ENCODE results near the gene DNAJB9.

DNAJB9 gene

DNA sequence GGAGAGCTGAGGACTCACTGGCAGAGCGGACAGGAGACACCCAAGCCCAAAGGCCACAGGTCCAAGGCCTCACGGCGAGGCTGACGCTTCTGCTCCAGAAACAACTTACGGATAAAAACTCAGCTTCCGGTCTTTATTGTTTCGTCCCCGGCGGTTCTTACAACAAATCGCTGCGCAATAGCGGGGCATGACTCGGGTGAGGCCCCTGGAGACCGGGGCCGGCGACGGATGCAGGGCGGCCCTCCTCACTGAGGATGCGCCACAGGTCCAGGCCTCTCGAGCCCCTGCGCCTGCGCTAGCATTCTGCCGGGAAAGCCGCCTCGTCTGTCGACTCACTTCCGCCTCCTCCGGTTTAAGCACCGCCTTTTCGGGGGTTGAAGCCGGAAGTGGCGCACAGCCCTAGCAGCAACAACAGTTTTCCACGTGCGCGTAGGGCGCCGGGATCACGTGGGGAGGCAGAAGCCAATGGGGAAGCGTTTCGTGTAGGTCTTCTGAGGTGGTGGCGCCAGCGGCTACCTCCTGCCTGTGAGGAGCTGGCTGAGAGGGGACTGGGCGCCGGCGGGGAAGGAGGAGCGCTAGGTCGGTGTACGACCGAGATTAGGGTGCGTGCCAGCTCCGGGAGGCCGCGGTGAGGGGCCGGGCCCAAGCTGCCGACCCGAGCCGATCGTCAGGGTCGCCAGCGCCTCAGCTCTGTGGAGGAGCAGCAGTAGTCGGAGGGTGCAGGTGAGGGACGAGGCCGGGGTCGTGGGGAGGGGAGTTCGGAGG lies at the start of gene DNAJB9, which contains the start of gene THAP5:
DNAJB9 (plus strand) TSS at position 494 of the 765 bp plus-strand sequence. CDS start 1,853 bp downstream, outside the sequence.
THAP5 (minus strand) TSS at position 326 of the 765 bp plus-strand sequence; CDS start at position 189, 137 bp downstream.
- H3K4me3 ChIP-seq (ENCODE audit: low read depth, low read length), result peak within 1 kb of the TSS; percentile 88
- TF ChIP-seq POLR2A (IDR thresholded peaks at IDR 0.05; ENCODE audit: extremely low read depth, insufficient read length) (peak; percentile 85), MYC (IDR thresholded peaks at IDR 0.05; ENCODE audit: low read depth, low read length) (peak; percentile 99)
- TF ChIP-seq, protein P1, sequence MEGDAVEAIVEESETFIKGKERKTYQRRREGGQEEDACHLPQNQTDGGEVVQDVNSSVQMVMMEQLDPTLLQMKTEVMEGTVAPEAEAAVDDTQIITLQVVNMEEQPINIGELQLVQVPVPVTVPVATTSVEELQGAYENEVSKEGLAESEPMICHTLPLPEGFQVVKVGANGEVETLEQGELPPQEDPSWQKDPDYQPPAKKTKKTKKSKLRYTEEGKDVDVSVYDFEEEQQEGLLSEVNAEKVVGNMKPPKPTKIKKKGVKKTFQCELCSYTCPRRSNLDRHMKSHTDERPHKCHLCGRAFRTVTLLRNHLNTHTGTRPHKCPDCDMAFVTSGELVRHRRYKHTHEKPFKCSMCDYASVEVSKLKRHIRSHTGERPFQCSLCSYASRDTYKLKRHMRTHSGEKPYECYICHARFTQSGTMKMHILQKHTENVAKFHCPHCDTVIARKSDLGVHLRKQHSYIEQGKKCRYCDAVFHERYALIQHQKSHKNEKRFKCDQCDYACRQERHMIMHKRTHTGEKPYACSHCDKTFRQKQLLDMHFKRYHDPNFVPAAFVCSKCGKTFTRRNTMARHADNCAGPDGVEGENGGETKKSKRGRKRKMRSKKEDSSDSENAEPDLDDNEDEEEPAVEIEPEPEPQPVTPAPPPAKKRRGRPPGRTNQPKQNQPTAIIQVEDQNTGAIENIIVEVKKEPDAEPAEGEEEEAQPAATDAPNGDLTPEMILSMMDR (IDR thresholded peaks at IDR 0.05; ENCODE audit: low read depth, low read length), result no peak
- TF ChIP-seq, protein P2, sequence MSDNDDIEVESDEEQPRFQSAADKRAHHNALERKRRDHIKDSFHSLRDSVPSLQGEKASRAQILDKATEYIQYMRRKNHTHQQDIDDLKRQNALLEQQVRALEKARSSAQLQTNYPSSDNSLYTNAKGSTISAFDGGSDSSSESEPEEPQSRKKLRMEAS (IDR thresholded peaks at IDR 0.05; ENCODE audit: low read depth, low read length), result peak; percentile 100
- peak; percentile 100 for DNase-seq (ENCODE audit: low read depth)

DNA sequence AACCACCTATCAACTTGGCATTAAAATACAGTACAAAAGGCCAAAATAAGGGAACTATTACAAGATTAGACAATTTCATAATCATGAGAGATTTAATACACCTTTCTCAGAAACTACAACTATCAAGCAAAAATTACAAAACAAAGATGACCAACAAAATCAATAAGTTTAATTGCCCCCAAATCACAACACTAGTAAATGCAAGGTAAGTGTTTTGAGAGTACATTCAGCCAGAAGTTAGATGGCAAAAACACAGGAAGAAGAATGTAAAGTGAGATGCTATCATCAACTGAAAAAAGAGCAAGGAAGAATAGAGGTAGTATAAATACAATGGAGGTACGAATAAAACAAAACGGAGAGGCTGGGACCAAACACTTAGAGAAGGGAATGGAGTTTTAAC lies 46.9 kb upstream of the DNAJB9 start:
- no peak for DNase-seq (ENCODE audit: low read depth)
- no peak overlapping the region for H3K4me3 ChIP-seq (ENCODE audit: low read depth, low read length)
- TF ChIP-seq POLR2A (IDR thresholded peaks at IDR 0.05; ENCODE audit: extremely low read depth, insufficient read length) (no peak), MYC (IDR thresholded peaks at IDR 0.05; ENCODE audit: low read depth, low read length) (no peak)
- TF ChIP-seq, protein P2 (IDR thresholded peaks at IDR 0.05; ENCODE audit: low read depth, low read length), result no peak
- TF ChIP-seq, protein P1 (IDR thresholded peaks at IDR 0.05; ENCODE audit: low read depth, low read length), result no peak

DNA sequence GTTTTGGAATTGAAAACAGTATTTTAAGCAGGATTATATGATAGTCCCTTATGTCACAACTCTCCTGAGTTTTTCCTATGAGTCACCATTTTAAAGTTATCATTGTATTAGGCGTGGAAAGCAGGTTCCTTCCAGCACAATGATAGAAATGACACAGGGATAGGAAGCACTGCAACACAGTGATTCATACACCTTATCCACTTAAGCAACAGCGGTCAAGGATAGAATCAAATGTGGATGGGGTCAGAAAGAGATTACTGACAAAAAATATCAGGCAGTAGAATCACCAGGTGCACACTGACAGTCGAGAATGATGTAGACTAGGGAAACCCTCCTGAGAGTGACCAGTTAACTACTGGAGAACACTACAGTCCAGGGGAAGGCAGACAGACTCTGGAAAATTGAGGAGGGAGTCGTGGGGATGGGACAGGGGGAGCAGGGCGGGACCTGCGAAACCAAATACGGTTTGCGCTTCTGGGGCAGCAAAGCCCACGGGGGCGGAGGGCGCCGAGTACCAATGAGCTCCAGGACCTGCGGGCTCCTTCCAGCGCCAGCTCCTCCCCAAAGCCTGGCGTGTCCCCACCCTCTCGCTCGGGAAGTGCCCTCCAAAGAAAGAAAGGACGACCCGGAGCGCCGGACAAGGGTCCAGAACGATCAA lies 44.2 kb upstream of the DNAJB9 start:
- DNase-seq (ENCODE audit: low read depth), result peak; percentile 57
- TF ChIP-seq MYC (IDR thresholded peaks at IDR 0.05; ENCODE audit: low read depth, low read length) (no peak), POLR2A (IDR thresholded peaks at IDR 0.05; ENCODE audit: extremely low read depth, insufficient read length) (no peak)
- TF ChIP-seq, protein P1 (IDR thresholded peaks at IDR 0.05; ENCODE audit: low read depth, low read length), result no peak
- TF ChIP-seq, protein P2 (IDR thresholded peaks at IDR 0.05; ENCODE audit: low read depth, low read length), result peak; percentile 24; the same call in 1 of the 2 replicates
- peak overlapping the region; percentile 88 for H3K4me3 ChIP-seq (ENCODE audit: low read depth, low read length)

DNA sequence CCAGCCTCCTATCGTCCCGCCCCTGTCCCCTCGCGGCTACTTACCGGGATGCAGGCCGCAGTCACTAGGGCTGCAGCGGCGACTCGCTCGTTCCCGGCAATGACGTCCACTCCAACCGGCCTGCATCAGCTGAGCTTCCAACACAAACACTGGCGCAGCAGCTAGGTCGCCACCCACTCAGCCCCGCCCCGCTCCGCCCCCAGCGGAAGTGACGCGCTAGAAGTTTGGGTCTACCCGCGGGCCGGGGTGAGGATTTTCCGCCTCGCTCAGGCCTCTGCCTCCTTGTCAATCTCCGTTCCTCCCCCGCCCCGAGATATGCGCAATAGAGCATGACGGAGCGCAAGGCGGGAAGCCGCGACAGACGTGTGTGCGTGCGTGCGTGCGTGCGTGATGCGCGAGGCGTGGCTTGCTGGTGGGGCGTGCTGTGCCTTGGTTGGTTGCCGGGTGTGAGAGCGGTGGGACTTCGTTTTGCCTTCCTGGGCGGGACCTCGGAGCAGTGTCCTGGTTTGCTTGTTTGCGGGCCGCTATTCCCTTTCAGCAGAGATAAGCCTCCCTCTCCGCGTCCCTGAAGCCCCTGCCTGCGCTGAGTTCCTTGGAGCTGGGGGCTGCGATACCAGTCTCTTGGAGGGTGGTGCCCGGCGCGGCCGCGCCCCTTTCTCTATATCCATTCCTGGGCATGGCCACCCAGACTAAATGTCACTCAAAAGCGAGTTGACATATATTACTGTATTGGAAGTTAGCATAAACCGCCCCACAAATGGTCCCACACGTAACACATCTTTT lies 43.5 kb upstream of the DNAJB9 start, which contains the start of gene PNPLA8:
PNPLA8 (minus strand) TSS at position 151 of the 783 bp plus-strand sequence. CDS start 10,644 bp downstream, outside the sequence.
- peak; percentile 100 for DNase-seq (ENCODE audit: low read depth)
- peak; percentile 60 for TF ChIP-seq POLR2A (IDR thresholded peaks at IDR 0.05; ENCODE audit: extremely low read depth, insufficient read length)
- TF ChIP-seq, protein P2 (IDR thresholded peaks at IDR 0.05; ENCODE audit: low read depth, low read length), result peak; percentile 77
- TF ChIP-seq, protein P1 (IDR thresholded peaks at IDR 0.05; ENCODE audit: low read depth, low read length), result no peak
- TF ChIP-seq MYC (IDR thresholded peaks at IDR 0.05; ENCODE audit: low read depth, low read length), result no peak
- H3K4me3 ChIP-seq (ENCODE audit: low read depth, low read length), result peak within 1 kb of the TSS; percentile 88

DNA sequence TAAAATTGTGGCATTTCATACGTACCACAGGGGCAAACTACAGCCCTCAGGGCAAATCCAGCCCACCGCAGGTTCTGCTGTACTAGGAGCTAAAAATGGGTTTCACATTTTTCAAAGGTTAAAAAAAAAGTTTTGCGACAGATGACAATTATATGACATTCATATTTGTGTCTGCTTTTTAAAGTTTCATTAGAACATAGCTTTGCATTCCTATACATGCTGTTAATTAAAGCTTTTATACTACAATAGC lies 43.0 kb upstream of the DNAJB9 start:
- DNase-seq (ENCODE audit: low read depth), result no peak
- TF ChIP-seq, protein P1 (IDR thresholded peaks at IDR 0.05; ENCODE audit: low read depth, low read length), result no peak
- no peak for TF ChIP-seq MYC (IDR thresholded peaks at IDR 0.05; ENCODE audit: low read depth, low read length)
- TF ChIP-seq, protein P2 (IDR thresholded peaks at IDR 0.05; ENCODE audit: low read depth, low read length), result no peak
- no peak for TF ChIP-seq POLR2A (IDR thresholded peaks at IDR 0.05; ENCODE audit: extremely low read depth, insufficient read length)

More for the DNA sequence above, 43.0 kb upstream of the DNAJB9 start:
- H3K4me3 ChIP-seq (ENCODE audit: low read depth, low read length), result peak overlapping the region; percentile 79

Measured in NB4 (cell line).